HepG2 (cell line): ENCODE data around the gene FAM117A.

ENCODE experiments used
- ARNTL ChIP-seq: sonication (generic); formaldehyde crosslinking; IDR thresholded peaks from 2 replicates; pipeline ENCODE4 v1.4.0; 2020; ENCODE audit warnings: mild to moderate bottlenecking, missing genetic modification reagents
- ESRRA ChIP-seq: sonication (generic); formaldehyde crosslinking; IDR thresholded peaks from 2 replicates; pipeline ENCODE4 v1.5.1; 2020; ENCODE audit warnings: mild to moderate bottlenecking, low read depth, missing genetic modification reagents
- GABPA ChIP-seq, 2 experiments: IDR thresholded peaks; 2 replicates each; pipeline ENCODE4 v1.6.1; 2011 to 2016; ENCODE audit warnings: low read depth in 2 of 2, low read length in 1 of 2, missing biosample characterization in 1 of 2, missing genetic modification characterization in 1 of 2
- KDM5B ChIP-seq: sonication (generic); formaldehyde crosslinking; IDR thresholded peaks from 2 replicates; pipeline ENCODE4 v1.4.0; 2020; ENCODE audit warnings: missing genetic modification reagents, mild to moderate bottlenecking, borderline replicate concordance
- KLF16 ChIP-seq, 2 experiments: sonication (generic) in 1 of 2; formaldehyde crosslinking in 1 of 2; IDR thresholded peaks; 2 replicates each; pipeline versions ENCODE4 v1.6.1 to v1.8.0; 2016 to 2023; ENCODE audit warnings: missing genetic modification reagents in 2 of 2, missing compliant biosample characterization in 1 of 2
- MAX ChIP-seq: IDR thresholded peaks from 2 replicates; pipeline ENCODE4 v1.6.1; 2012; ENCODE audit warnings: inconsistent platforms
- MTERF4 ChIP-seq: sonication (generic); formaldehyde crosslinking; IDR thresholded peaks from 2 replicates; pipeline ENCODE4 v1.8.0; 2023; ENCODE audit warnings: mild to moderate bottlenecking, missing genetic modification reagents
- NR2F1 ChIP-seq, 2 experiments: fragments of 450-650 bp in 1 of 2; formaldehyde crosslinking in 1 of 2; IDR thresholded peaks; 2 replicates each; pipeline versions ENCODE4 v1.5.0 to v1.6.1; 2016 to 2020; ENCODE audit warnings: mild to moderate bottlenecking in 1 of 2, missing compliant biosample characterization in 1 of 2, missing genetic modification reagents in 1 of 2, moderate library complexity in 1 of 2
- TMF1 ChIP-seq: sonication (generic); formaldehyde crosslinking; IDR thresholded peaks from 2 replicates; pipeline ENCODE4 v1.8.1; 2022; ENCODE audit warnings: low read depth, missing genetic modification reagents
- ZFP36 ChIP-seq: fragments of 150-350 bp; IDR thresholded peaks from 2 replicates; pipeline ENCODE4 v1.6.1; 2018; ENCODE audit warnings: borderline replicate concordance, low read length, low read depth; ENCODE audit not compliant: partially characterized antibody
- ZNF180 ChIP-seq: sonication (generic); formaldehyde crosslinking; IDR thresholded peaks from 2 replicates; pipeline ENCODE4 v1.4.0; 2020; ENCODE audit warnings: low read depth, missing genetic modification reagents, borderline replicate concordance

DNA sequence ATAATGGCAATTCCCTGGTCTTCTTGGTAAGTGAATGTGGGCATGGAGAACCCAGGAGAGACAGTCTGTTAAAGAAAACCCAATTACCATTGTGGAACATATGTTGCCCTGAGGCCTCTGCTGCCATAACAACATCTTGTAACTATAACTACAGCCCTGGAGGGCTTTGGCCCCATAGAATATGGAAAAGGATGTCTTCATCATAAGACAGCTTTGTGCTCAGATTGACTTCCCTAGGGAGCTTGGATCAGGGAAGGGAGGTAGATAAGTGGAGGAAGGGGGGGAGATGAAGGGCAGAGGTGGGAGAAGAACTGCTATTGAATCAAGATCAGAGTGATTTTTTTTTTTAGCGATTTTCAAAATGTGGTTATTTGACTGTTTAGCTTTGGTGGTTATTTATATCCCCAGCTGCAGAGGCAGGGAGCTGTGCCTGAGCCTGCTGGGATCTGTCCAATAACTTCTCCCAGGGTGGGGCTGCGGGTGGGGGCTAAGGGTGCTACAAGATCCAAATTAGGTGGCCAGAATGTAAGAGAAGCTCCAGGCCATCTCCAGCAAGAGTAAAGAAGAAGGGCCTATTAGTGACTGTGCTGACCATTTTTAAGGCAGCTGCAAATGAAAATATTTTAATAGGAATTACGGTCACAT, 19.3 kb upstream of the FAM117A start:
- TF ChIP-seq KLF16 (CRISPR knock-in tag; IDR thresholded peaks at IDR 0.05) (no peak), NR2F1 (CRISPR knock-in tag; IDR thresholded peaks at IDR 0.05) (no peak), ZNF180 (no peak), ARNTL (CRISPR knock-in tag) (no peak), KDM5B (CRISPR knock-in tag) (no peak), MAX (no peak), ZFP36 (no peak), TMF1 (CRISPR knock-in tag) (no peak), GABPA (IDR thresholded peaks at IDR 0.05; ENCODE audit: low read depth, low read length) (no peak), GABPA (CRISPR knock-in tag; IDR thresholded peaks at IDR 0.05; ENCODE audit: low read depth) (no peak), MTERF4 (CRISPR knock-in tag) (no peak), ESRRA (CRISPR knock-in tag) (no peak)
